IMR-90 (cell line): ENCODE results near the gene THYN1.
"Not testable (repeated sequence)": the region's sequence is repeated elsewhere in the genome, so short reads cannot be mapped to it uniquely, and the experiment has no call there.

Experiments
- CEBPB ChIP-seq: IDR thresholded peaks from 2 replicates; pipeline ENCODE4 v1.6.1; 2012; ENCODE audit warnings: low read depth, low read length, improper control_type of control experiment
- CHD1 ChIP-seq: IDR thresholded peaks from 2 replicates; pipeline ENCODE4 v1.6.1; 2012; ENCODE audit warnings: low read depth, low read length, improper control_type of control experiment
- FOS ChIP-seq: fragments of 150-350 bp; IDR thresholded peaks from 2 replicates; pipeline ENCODE4 v1.6.1; 2016; ENCODE audit warnings: low read depth, low read length
- MAFK ChIP-seq: IDR thresholded peaks from 2 replicates; pipeline ENCODE4 v1.6.1; 2012; ENCODE audit warnings: low read depth, low read length, improper control_type of control experiment
- MXI1 ChIP-seq: IDR thresholded peaks from 2 replicates; pipeline ENCODE4 v1.6.1; 2012; ENCODE audit warnings: low read depth, mild to moderate bottlenecking, low read length, moderate library complexity, borderline replicate concordance
- POLR2A ChIP-seq: IDR thresholded peaks from 2 replicates; pipeline ENCODE4 v1.6.1; 2012; ENCODE audit warnings: mild to moderate bottlenecking, low read depth, low read length
- RAD21 ChIP-seq: IDR thresholded peaks from 2 replicates; pipeline ENCODE4 v1.6.1; 2012; ENCODE audit warnings: low read length, improper control_type of control experiment
- RFX5 ChIP-seq: IDR thresholded peaks from 2 replicates; pipeline ENCODE4 v1.8.0; 2012; ENCODE audit warnings: low read depth, mild to moderate bottlenecking, low read length, moderate library complexity
- SMC3 ChIP-seq: fragments of 150-350 bp; IDR thresholded peaks from 2 replicates; pipeline ENCODE4 v1.6.1; 2016; ENCODE audit warnings: low read depth, mild to moderate bottlenecking, antibody characterized with exemption, low read length, moderate library complexity
- TF ChIP-seq, protein P1 (sequence below): conservative IDR thresholded peaks from 2 replicates; pipeline ENCODE4 v1.5.1; 2012; ENCODE audit warnings: mild to moderate bottlenecking, low read depth, low read length, improper control_type of control experiment
- TF ChIP-seq, protein P2 (sequence below): fragments of 150-350 bp; IDR thresholded peaks from 2 replicates; pipeline ENCODE4 v1.6.1; 2016; ENCODE audit warnings: low read depth, mild to moderate bottlenecking, low read length, moderate library complexity, borderline replicate concordance
- TF ChIP-seq, protein P3 (sequence below): fragments of 150-350 bp; IDR thresholded peaks from 2 replicates; pipeline ENCODE4 v1.6.1; 2017; ENCODE audit warnings: mild to moderate bottlenecking, antibody characterized with exemption, low read length, low read depth

DNA sequence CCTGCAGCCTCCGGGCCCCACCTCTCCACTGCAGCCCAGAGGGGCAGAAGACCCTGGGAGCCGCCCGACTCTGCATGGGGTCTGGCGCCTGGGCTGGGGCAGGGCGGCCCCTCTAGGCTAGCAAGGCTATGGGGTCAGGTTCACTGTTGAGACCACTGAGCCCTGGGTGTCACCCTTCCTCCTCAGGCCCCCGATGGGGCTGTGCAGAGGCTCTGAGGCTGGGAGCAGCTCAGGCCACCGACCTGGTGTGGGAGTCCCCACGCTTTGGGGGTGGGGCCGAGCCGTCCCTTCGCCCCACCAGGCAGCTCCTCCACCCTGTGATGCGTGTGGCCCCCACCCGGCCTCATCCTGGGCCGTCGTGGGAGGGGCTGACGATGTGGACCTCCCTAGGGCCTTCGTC, 28.5 kb upstream of the THYN1 start:
- TF ChIP-seq, protein P1, sequence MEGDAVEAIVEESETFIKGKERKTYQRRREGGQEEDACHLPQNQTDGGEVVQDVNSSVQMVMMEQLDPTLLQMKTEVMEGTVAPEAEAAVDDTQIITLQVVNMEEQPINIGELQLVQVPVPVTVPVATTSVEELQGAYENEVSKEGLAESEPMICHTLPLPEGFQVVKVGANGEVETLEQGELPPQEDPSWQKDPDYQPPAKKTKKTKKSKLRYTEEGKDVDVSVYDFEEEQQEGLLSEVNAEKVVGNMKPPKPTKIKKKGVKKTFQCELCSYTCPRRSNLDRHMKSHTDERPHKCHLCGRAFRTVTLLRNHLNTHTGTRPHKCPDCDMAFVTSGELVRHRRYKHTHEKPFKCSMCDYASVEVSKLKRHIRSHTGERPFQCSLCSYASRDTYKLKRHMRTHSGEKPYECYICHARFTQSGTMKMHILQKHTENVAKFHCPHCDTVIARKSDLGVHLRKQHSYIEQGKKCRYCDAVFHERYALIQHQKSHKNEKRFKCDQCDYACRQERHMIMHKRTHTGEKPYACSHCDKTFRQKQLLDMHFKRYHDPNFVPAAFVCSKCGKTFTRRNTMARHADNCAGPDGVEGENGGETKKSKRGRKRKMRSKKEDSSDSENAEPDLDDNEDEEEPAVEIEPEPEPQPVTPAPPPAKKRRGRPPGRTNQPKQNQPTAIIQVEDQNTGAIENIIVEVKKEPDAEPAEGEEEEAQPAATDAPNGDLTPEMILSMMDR = not testable (repeated sequence)
- not testable (repeated sequence) for TF ChIP-seq POLR2A, RAD21, MXI1, RFX5, FOS, CEBPB, SMC3, MAFK, CHD1
- TF ChIP-seq, protein P2, sequence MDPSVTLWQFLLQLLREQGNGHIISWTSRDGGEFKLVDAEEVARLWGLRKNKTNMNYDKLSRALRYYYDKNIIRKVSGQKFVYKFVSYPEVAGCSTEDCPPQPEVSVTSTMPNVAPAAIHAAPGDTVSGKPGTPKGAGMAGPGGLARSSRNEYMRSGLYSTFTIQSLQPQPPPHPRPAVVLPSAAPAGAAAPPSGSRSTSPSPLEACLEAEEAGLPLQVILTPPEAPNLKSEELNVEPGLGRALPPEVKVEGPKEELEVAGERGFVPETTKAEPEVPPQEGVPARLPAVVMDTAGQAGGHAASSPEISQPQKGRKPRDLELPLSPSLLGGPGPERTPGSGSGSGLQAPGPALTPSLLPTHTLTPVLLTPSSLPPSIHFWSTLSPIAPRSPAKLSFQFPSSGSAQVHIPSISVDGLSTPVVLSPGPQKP = not testable (repeated sequence)
- TF ChIP-seq, protein P3, sequence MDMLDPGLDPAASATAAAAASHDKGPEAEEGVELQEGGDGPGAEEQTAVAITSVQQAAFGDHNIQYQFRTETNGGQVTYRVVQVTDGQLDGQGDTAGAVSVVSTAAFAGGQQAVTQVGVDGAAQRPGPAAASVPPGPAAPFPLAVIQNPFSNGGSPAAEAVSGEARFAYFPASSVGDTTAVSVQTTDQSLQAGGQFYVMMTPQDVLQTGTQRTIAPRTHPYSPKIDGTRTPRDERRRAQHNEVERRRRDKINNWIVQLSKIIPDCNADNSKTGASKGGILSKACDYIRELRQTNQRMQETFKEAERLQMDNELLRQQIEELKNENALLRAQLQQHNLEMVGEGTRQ = not testable (repeated sequence)
